ENCODE measurements around the gene DOC2B. TPM values are rescaled to one million over a fixed set of nuclear protein-coding genes. Genes with fewer than 3 reads are reported as not detected.
"Not testable (repeated sequence)": the region's sequence is repeated elsewhere in the genome, so short reads cannot be mapped to it uniquely, and the experiment has no call there.

Gene DOC2B
- total RNA-seq, 1 experiment from 2014 or later: 0.17 TPM

DNA sequence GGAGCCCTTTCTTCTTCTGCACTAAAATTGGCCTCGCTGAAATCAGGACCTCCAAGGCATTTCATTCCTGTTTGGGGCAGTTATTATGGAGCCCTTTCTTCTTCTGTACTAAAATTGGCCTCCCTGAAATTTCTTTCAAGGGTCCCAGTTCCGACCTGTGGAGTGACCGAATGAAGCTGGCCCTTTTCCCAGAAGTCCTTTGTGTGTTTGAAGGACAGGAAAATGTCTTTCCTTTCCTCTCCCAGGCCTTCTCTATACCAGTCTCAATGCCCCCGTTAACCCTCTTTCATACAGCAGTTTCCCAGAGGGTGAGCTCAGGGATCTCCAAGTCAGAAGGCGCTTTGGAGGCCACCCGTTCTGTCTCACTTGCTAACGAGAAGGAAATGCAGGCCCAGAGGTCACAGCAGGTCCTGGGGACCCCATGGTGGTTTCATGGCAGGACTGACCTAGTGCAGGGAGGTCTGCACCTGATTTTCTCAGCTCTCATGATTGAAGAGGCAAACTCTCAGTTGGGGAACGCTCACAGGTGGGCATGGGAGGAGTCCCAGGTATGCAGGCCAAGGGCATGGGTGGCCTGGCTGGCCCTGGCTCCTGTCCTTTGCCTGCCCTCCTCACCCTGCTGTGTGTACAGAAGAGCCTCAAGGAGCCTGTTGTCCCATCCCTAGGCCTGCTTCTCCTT, 37.1 kb upstream of the DOC2B start:
- POLR2A ChIA-PET (ENCODE audit: low non-redundant PET): no interaction called here
- H3K4me1 ChIP-seq (ENCODE audit: insufficient read depth, low read length, poor library complexity, severe bottlenecking): no peaks in the 10 kb centered on the region
- no peaks in the 10 kb centered on the region for H3K9me3 ChIP-seq (ENCODE audit: low read depth, low read length, poor library complexity, severe bottlenecking)
- CTCF ChIA-PET: no interaction called here
- intact Hi-C loops (cut with micrococcal nuclease; ENCODE audit: unreplicated experiment): no loop called here
- no peak overlapping the region for H3K4me3 ChIP-seq (ENCODE audit: low read depth, low read length, poor library complexity, severe bottlenecking)
- no peaks in the 10 kb centered on the region for H3K36me3 ChIP-seq (ENCODE audit: insufficient read depth, low read length, poor library complexity, severe bottlenecking)
- BruUV-seq (replicated peaks): no TSS peak
- no peak for DNase-seq (ENCODE audit: low spot score)
- H3K27me3 ChIP-seq (replicated peaks; ENCODE audit: insufficient read depth, low read depth, low read length, poor library complexity): no peaks in the 10 kb centered on the region
- TF ChIP-seq, protein P1, sequence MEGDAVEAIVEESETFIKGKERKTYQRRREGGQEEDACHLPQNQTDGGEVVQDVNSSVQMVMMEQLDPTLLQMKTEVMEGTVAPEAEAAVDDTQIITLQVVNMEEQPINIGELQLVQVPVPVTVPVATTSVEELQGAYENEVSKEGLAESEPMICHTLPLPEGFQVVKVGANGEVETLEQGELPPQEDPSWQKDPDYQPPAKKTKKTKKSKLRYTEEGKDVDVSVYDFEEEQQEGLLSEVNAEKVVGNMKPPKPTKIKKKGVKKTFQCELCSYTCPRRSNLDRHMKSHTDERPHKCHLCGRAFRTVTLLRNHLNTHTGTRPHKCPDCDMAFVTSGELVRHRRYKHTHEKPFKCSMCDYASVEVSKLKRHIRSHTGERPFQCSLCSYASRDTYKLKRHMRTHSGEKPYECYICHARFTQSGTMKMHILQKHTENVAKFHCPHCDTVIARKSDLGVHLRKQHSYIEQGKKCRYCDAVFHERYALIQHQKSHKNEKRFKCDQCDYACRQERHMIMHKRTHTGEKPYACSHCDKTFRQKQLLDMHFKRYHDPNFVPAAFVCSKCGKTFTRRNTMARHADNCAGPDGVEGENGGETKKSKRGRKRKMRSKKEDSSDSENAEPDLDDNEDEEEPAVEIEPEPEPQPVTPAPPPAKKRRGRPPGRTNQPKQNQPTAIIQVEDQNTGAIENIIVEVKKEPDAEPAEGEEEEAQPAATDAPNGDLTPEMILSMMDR (conservative IDR thresholded peaks at IDR 0.05; ENCODE audit: low read depth, low read length): no peak
- no peak overlapping the region for H3K27ac ChIP-seq (ENCODE audit: low read depth, low read length, poor library complexity, severe bottlenecking)

DNA sequence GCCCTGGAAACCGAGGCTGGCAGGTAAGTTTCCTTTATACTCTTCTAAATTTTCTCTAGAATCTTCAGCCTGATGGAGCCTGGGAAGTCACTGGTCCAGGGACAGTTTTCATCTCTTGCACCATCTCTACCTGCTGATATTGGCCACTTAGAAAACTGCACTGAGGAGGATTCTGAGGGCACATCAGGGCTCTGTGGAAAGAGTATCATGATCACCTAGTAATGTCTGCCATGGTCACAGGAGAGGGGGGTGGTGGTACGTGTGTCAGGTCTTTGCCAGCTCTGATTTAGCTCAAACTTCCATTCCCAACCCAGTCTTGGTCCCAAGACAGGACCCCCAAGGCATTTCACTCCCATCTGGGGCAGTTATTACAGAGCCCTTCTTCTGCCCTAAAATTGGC, 35.2 kb upstream of the DOC2B start:
- BruUV-seq (replicated peaks): no TSS peak
- no peak overlapping the region for H3K27ac ChIP-seq (ENCODE audit: low read depth, low read length, poor library complexity, severe bottlenecking)
- ChIA-PET POLR2A (ENCODE audit: low non-redundant PET) (no interaction called here), CTCF (no interaction called here)
- H3K4me3 ChIP-seq (ENCODE audit: low read depth, low read length, poor library complexity, severe bottlenecking): no peak overlapping the region
- intact Hi-C loops (cut with micrococcal nuclease; ENCODE audit: unreplicated experiment): no loop called here
- TF ChIP-seq, protein P1 (conservative IDR thresholded peaks at IDR 0.05; ENCODE audit: low read depth, low read length): no peak
- no peak for TF ChIP-seq EZH2 (IDR thresholded peaks at IDR 0.05; ENCODE audit: borderline replicate concordance, low read depth, low read length, poor library complexity, severe bottlenecking)
- no peaks in the 10 kb centered on the region for H3K9me3 ChIP-seq (ENCODE audit: low read depth, low read length, poor library complexity, severe bottlenecking)
- no peaks in the 10 kb centered on the region for H3K36me3 ChIP-seq (ENCODE audit: insufficient read depth, low read length, poor library complexity, severe bottlenecking)
- H3K4me1 ChIP-seq (ENCODE audit: insufficient read depth, low read length, poor library complexity, severe bottlenecking): no peaks in the 10 kb centered on the region
- no peak for DNase-seq (ENCODE audit: low spot score)
- no peaks in the 10 kb centered on the region for H3K27me3 ChIP-seq (replicated peaks; ENCODE audit: insufficient read depth, low read depth, low read length, poor library complexity)

DNA sequence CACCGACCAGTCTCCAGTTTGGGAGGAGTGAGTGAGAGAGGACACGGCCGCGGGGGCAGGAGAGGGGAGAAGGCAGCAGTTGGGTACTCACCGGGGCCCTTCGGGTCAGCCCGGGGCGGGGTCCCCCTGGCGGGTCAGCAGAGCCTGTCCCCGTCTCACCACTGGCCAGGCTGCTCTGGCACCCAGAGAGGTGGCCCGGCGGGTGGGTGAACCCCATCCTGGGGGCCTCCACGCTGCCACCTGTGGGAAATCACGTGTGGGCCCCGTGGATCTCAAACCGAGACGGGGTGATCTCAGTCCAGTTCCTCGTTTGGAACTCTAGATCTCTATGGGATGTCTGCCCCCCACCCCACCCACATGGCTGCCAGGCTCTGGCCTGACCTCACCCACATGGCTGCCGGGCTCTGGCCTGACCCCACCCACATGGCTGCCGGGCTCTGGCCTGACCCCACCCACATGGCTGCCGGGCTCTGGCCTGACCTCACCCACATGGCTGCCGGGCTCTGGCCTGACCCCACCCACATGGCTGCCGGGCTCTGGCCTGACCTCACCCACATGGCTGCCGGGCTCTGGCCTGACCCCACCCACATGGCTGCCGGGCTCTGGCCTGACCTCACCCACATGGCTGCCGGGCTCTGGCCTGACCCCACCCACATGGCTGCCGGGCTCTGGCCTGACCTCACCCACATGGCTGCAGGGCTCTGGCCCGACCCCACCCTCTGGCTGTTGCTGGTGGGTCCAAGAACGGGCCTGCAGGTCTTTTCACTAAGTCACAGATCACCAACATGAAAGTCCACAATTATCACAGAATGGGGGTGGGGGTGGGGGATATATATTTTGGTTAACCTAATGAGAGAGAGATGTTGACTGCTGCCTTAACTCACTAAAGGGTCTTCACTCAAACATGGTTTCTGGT, 34.4 kb upstream of the DOC2B start:
- intact Hi-C loops (cut with micrococcal nuclease; ENCODE audit: unreplicated experiment); H3K9me3 ChIP-seq (ENCODE audit: low read depth, low read length, poor library complexity, severe bottlenecking); H3K4me3 ChIP-seq (ENCODE audit: low read depth, low read length, poor library complexity, severe bottlenecking); POLR2A ChIA-PET (ENCODE audit: low non-redundant PET); BruUV-seq (replicated peaks); H3K4me1 ChIP-seq (ENCODE audit: insufficient read depth, low read length, poor library complexity, severe bottlenecking); H3K36me3 ChIP-seq (ENCODE audit: insufficient read depth, low read length, poor library complexity, severe bottlenecking); H3K27me3 ChIP-seq (replicated peaks; ENCODE audit: insufficient read depth, low read depth, low read length, poor library complexity); H3K27ac ChIP-seq (ENCODE audit: low read depth, low read length, poor library complexity, severe bottlenecking); CTCF ChIA-PET; DNase-seq (ENCODE audit: low spot score): not testable (repeated sequence)
